ENCODE results near the gene SETD6.
"Not testable (repeated sequence)": the region's sequence is repeated elsewhere in the genome, so short reads cannot be mapped to it uniquely, and the experiment has no call there.

The SETD6 gene

DNA sequence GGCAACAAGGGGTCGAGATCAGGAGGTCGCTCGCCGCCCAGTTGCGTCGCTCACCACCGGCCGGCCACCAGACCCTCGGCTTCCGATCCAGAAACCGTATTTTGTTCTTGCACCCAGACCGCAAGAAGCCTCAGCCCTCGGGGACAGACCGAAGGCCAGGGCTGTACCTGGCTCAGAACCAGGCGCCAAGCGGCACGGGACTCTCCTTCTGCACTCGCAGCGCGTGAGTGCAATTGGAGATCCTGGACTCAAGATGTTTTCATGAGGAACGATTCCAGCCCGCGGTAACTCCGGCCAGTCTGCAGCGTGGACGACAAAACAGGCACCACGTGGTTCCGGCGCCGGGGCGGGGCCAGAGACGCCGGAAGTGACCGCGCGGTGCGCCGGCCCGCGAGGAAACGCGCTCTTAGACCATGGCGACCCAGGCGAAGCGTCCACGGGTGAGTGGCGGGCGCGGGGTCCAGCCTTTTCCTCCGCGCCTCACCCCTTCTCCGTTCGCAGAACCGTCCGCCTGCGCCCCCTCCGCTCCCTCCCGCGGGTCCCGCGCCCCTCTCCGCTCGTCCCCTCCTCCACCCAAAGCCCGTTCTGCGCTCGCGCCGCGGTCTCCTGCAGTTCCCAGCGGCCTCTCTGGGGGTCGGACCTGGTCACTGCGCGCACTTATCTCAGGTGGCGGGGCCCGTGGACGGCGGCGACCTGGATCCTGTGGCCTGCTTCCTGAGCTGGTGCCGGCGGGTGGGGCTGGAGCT is at the start of gene SETD6:
SETD6 (plus strand) TSS at position 393 of the 746 bp plus-strand sequence; CDS start at position 414, 21 bp downstream.
- peak; percentile 83 for DNase-seq

GRCh38 chr16:58465817-58466216 is 49.5 kb upstream of the SETD6 start:
- DNase-seq, result no peak

DNA sequence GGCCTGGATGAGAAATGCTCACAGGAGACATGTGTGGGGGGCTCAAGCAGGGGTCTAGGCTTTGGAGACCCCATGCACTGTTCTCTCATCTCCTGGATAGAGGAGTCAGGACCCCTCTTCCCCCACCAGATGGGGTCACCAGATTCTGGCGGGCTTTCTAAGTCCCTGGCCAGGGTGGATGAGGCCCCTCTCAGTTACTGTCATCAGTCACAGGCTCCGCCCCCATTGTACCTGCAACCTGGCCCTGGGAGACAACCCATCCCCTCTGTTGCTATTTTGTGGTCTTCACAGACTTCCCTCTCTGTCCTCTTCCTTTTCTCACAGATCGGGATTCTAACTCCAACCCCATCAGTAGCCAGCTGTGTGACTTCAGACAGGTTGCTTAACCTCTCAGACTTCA is 48.9 kb upstream of the SETD6 start:
- DNase-seq, result no peak

DNA sequence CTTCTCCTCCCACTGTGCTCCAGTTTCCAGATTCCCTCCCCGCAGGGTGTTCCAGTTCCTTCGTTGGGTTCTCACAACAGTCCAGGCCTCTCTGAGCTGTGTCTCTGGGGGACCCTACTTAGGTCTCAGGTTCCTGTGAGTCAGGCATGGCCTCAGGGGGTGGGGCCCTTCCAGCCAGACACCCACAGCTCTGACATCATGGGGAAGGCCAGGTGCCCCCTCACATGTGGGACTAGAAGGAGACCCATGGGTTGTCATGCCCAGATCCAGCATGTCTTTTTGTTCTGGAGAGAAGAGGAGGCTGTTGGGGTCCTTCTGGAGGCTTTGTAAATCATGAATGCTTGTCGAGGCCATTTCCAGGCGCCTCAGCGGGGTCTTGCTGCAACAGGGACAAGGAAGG is 47.4 kb upstream of the SETD6 start:
- no peak for DNase-seq

GRCh38 chr16:58471209-58471975 is 43.9 kb upstream of the SETD6 start:
- DNase-seq, result no peak

- no peak for DNase-seq
Measured at GRCh38 chr16:58472266-58472665, 43.1 kb upstream of the SETD6 start.

DNA sequence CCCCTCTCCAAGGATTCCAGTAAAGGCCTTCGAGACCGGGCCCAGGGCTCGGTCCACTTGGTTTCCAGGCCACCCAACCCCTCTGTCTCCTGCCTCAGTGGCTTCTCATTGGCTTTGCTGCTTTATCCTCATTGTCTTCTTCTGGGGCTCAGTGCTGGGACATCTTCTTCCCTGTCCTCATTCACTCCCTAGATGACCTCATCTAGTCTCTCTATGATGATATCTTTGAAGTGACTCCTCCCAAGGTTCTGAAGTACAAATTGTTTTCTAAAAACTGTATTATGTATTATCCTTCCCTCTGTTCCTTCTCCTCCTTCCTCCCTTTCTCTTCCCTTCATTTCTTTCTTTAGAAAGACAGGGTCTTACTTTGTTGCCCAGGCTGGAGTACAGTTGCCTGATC is 42.5 kb upstream of the SETD6 start:
- DNase-seq, result no peak

DNA sequence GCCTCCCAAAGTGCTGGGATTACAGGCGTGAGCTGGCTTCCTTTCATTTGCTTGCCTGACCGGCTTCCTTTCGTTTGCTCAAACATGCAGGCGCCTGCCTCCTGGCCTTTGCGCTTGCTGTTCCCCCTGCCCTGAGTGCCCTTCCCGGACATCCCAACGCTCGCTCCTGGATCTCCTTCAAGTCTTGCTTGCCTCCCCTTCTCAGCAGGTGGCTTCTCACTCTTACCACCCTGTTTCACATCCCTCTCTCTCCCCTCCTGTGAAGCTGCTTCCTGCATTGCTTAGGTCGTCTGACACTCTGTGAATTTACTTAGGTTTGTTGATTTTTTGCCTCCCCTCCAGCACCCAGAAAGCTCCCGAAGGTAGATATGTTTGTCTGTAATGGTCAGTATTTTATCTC is 41.0 kb upstream of the SETD6 start:
- no peak for DNase-seq

DNA sequence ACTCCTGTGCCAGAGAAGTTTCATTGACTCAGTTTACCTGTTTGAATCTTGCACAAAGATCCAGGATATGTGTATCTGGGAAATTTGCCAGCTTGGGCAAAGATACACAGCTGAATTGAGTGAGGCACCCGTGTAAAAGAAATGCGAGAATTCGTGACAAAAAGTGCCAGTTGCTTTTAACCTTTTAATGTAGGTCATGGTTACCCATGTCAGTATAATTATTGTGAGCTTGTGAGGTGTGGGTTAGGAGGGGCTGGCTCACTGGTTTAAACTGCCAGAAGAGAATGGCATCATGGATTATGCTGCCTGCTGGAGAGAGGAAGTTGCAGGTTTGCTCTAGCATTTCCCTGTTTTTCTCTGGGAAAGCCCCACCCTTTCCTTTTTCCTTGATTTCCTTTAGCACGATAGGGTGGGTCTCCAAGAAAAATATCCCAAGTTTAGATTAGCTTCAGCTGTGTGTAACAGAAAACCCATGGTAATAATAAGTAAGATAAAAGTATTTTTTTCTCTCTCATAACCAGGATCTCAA is 40.2 kb upstream of the SETD6 start:
- no peak for DNase-seq

DNA sequence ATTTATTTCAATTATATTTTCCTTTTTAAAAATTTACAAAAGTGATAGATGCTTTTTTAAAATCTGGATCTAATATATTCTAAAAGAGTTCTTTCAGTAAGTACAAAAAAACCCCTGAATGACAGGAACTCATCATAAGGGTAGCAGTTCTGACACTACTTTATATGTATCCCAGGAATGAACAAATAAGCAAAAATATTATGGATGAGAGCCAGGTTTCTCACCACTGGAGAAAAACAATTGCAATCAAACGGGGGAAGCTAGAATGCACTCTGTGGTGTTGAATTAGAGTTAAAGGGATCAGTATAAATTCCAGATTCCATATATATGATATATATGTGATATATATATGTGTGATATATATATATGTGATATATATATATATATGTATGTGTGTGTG is 38.5 kb upstream of the SETD6 start:
- DNase-seq, result no peak

GRCh38 chr16:58478427-58478826 is 36.9 kb upstream of the SETD6 start:
- DNase-seq, result no peak

DNA sequence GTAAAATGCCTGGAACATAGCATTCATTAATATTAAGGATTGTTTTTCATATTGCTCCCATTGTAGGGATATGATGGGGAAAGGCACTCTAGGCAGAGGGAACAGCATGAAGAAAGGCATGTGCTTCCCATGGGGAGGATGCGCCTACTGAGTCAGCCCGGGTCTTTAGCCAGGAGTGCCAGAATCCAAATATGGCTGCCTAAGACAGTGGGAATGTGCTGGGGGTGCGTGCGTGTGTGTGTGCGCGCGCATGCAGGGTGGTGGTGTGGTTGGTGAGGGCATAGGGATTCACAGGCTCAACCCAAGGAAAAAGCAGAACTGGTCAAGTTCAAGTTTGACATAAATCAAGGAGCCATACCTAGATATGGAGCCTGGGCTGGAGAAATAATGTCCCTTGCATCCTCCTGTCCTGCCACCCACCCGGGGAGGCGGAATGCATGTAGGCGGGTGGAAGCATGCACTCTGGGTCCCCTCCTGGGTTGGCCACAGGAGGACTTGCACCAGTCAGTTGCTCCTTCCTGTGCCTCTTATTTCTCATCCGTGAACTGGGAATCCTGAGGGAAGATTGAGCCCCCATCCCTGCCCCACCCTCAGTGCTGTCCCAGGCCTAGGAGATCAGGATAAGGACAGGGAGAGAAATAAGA is 34.0 kb upstream of the SETD6 start:
- DNase-seq, result no peak

GRCh38 chr16:58481931-58482330 is 33.4 kb upstream of the SETD6 start:
- DNase-seq, result no peak

DNA sequence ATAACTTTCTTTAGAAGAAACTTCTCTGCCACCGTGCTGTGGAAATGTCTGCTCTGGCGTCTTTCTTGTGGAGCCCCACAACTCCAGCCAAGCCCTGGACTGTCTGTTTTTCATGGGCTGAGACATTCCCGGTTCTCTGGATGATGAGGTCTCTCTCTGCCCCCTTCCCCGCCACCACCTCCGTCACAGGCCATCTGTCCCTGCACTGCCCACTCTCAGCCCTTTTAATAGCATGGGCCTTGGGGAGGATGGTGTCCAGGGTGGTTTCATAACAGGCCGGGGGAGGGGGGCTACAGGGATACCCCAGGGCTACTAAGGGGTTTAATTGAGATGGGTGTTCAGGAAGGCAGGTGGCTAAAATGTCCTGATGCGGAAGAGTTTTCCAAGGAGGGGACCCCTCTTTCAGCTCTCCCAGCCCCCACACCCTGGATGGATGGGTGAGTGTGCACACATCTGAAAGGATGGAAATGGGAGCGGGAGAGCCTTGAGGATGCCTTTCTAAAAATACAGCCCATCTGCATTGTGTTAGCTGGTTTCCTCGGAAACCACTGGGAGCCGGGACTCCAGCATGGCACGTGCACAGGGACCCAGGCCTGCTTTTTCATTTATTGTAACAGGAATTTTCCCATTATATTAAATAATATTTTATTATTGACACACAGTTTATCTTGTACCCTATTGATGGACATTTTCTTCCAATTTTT is 30.0 kb upstream of the SETD6 start:
- DNase-seq, result no peak

GRCh38 chr16:58487566-58488351 is 27.6 kb upstream of the SETD6 start:
- DNase-seq, result peak; percentile 83

DNA sequence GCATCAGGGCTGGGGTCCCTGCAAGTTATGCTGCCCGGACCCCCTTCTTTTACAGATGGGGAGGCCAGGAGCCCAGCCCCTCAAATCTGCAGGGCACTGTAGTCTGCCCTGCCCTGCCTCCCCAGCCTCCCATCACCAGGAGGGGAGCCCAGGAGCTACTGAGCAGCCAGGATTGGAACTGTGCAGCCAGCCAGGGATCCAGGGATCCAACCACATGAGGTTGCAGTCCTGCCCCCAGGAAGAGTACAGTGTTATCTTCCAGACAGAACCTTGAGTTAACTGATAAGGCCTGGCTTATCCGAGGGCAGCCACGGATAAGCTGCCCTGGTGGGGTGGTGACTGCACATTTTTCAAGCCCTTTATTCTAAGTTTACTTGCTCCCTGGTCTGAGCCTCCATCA is 26.8 kb upstream of the SETD6 start:
- DNase-seq, result no peak

DNA sequence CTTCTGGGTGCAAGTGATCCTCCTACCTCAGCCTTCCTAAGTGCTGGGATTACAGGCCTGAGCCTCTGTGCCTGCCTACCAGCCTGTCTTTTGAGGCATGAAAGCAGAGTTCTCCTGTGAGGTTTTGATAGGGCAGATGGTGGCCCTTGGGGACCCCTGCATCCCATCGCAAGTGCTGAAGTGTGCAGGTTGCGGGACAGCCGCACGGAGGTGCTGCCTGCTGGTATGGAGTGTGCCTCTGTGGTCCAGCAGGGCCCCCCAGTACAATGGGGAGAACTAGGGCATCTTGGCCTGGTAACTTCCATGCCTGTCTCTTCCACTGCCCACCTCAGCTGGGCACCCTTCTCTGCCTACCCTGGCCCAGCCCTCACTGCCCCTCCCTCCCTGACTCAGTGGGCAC is 25.3 kb upstream of the SETD6 start:
- DNase-seq, result no peak

DNA sequence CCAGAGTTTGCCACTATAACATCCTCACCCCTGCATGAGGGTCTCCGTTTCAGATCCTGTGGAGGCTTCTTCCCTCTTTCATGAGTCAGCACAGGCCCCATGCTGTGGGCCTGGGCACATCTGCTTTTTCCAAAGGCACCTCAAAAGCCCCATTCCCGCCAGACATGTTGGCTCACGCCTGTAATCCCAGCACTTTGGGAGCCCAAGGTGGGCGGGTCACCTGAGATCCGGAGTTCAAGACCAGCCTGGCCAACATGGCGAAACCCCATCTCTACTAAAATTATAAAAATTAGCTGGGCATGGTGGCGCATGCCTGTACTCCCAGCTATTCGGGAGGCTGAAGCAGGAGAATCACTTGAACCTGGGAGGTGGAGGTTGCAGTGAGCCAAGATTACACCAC is 24.8 kb upstream of the SETD6 start:
- not testable (repeated sequence) for DNase-seq

DNA sequence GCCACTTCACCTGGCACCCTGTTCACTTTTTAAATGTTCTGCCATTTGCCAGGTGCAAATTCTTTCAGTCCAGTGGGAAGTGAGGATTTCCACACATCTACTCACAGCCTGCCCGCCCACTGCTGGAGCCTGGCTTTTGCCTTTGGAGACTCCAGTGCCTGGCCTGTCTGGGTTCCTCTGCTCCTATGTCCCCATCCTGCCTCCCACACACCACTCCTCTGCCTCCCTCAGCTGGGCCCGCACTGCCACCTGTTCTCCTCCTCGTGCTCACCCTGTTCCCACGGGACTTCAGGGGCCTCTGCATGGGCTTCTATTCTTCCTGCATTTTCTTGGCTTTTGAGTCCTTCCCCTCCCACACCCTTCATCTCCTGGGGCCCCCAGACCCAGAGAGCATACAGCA is 23.3 kb upstream of the SETD6 start:
- no peak for DNase-seq

GRCh38 chr16:58492735-58493134 is 22.6 kb upstream of the SETD6 start:
- DNase-seq, result no peak

DNA sequence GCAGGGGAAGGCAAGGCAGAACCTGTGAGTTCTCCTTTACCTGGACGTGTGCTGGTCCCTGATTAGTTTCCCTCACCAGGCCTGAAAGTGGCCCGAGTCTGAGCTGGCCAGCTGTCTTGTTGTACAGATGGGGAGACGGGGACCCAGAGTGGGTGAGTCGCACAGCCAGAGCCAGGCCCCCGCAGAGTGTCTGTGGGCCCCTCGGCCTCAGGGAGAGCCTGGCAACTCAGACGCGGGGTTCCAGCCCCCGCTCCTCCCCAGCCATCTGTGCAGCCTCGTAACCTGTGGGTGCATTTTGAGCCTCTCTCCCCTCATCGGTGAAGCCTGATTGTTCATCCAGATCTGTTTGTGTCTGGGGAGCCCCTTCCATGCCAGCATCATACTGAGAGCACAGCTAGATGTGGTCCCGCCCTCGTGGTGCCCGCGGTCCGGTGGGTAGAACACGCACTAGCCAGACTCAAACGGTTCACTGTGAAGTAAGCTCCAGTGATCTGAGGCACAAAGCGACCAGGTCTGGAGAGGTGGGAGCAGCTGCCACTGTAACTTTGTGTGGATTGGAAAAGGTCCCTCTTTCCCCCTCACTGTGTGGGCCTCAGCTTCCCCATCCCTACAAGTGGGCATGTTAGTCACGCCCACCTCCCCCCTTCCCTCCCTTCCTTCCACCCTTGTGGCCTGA is 21.4 kb upstream of the SETD6 start:
- DNase-seq, result no peak
